HG03469 (cell line): ENCODE data around the gene MYOM3.
"Not testable (repeated sequence)": the region's sequence is repeated elsewhere in the genome, so short reads cannot be mapped to it uniquely, and the experiment has no call there.

ENCODE experiments used
- ATAC-seq: cut with Tn5 transposase; IDR thresholded peaks from one replicate; pipeline ENCODE4 v1.9.1; 2021; ENCODE audit warnings: mild to moderate bottlenecking, moderate library complexity, moderate number of reproducible peaks; ENCODE audit not compliant: unreplicated experiment

Gene MYOM3

DNA sequence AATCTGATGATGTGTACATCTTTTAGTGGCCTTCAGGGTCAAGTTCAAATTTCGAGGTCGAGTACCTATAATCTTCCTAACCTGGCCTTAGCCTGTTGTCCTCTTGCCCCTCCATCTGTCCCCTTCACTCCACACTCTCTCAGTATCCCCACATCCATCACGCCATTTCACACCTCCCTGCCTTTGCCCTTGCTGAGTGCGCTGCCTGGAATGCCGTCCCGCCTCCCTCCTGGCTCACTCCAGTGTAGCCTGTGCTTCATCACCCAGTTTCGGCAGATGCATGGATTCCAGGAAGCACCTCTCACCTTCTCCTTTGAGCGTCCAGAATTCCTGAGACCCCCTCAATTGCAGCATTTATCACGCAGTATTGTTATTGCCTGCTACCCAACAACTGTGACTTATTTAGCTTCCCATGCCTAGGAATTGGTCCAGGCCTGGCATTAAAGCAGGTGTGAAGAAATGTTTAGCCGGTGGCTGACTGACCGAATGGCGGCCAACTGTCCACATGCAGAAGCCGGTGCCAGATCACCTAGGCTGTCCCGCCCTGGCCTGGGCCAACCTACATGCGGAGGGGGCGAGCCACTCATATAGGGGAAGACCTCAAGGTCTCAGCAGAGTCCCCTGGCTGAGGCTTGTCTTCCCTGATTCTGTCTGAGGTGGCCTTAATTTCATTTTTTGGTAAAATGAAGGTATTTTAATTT, 34.5 kb downstream of the MYOM3 start:
- no peak for ATAC-seq

- no peak for ATAC-seq
These were observed 36.0 kb downstream of the MYOM3 start for GRCh38 chr1:24075946-24076345.

DNA sequence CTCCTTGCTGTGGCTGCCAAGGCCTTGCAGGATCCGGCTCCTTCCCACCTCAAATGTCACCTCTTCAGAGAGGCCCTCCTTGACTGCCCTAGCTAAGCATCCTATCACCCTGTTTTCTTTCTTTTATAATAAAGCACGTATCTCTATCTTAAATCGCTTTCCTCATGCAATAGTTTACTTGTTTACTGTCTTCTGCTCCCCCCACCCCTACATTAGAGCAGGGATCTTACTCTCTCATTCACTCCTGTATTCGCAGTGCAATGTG, 36.4 kb downstream of the MYOM3 start:
- ATAC-seq = no peak

GRCh38 chr1:24074817-24075589, 36.9 kb downstream of the MYOM3 start:
- ATAC-seq = no peak

GRCh38 chr1:24074196-24074595, 37.7 kb downstream of the MYOM3 start:
- no peak for ATAC-seq

DNA sequence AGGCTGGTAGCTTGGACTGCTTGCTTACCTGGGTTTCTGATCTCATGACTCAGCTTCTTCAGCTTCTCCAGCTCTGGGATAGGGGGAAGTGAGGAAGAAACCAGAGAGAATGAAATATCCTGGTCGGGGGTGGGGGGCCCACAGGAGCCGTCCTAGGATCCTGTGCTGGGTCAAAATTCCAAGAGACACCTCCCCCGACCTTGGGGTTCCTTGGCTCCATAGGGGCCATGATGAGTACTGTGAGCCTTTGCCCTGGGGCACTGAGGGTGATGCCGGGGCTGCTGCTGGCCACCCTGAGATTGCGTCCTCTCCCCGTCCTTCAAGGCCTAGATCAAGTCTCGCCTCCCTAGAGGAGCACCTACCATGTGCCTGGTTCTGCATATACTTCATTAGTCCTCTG, 40.0 kb downstream of the MYOM3 start:
- ATAC-seq = no peak

- no peak for ATAC-seq
These were observed 41.0 kb downstream of the MYOM3 start for GRCh38 chr1:24070821-24071393.

GRCh38 chr1:24069817-24070216, 42.1 kb downstream of the MYOM3 start:
- no peak for ATAC-seq

- no peak for ATAC-seq
These were observed 44.0 kb downstream of the MYOM3 start for GRCh38 chr1:24067978-24068377.

GRCh38 chr1:24065304-24065703, 46.6 kb downstream of the MYOM3 start:
- ATAC-seq = no peak

- ATAC-seq = no peak
These were observed 49.7 kb downstream of the MYOM3 start for GRCh38 chr1:24062221-24062620.

GRCh38 chr1:24060482-24060881, 51.5 kb downstream of the MYOM3 start:
- ATAC-seq = no peak

GRCh38 chr1:24058671-24059455, 53.1 kb downstream of the MYOM3 start:
- ATAC-seq = no peak

DNA sequence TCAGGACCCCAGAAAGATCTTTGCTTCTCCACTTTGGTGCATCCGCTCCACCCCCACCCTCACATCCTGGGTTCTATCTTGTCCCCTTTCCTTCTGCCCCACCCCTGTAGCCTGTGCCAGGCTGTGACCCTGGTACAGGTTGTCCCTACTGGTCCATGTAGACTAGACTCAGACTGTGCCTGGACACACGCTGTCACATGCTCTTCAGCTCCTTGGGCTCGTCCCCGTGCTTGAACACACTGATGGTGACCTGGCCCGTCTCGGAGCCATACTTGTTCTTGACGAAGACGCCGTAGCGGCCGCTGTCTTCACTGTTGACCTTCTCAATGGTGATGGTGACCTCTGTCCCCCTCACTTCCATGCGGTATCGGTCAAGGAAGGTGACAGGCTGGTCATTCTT, 54.8 kb downstream of the MYOM3 start:
- no peak for ATAC-seq

GRCh38 chr1:24055681-24056080, 56.3 kb downstream of the MYOM3 start:
- no peak for ATAC-seq

DNA sequence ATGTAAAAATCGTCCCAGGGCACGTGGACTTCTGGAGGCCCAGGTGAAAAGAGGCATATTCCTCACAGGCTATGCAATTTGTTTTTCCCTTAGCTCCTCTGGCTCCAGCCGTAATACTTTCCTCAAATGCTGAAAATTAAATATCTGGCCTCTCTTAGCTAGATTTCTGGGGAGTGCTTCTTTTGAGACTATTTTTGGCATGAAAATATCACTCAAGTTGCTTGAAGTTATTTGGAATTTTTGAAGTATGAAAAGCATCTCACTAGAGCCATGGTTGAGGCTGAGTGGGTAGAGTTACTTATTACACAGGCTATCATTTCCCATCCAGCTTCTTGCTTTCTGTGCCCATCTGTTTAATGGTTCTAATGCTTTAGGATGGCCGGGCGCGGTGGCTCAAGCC, 59.7 kb downstream of the MYOM3 start:
- ATAC-seq = no peak

DNA sequence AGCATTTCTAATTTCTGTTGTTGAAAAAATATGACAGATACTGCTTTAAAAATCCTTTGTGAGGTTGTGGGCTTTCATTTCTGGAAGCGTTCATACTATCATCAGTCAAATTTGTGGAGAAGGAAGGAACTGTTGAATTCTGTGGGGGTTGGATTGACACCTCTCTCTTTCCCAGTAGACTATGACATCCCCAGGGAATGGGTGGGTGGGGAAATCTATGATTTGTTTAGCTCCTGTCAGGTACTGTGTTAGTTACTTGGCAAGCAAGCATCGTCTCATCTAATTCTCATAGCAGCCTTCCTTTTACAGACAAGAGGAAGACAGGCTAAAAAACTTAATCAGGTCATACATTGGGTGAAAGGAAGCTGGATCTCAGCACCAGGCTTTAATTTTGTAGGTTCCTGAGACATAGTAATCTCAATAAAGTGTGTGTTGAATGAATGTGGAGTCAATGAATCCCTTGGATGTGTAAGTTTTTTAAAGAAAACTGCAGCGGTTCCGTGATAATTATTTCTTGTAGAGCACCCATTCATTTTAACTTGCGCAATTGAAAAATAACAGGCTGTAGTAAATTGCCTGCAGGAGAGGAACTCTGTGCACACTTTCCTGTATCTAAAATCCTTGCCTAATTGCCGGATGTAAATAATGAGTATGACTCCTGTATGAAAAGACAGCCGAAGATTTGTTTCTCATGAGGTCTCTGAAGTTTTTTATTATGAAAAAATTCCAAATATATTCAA, 60.6 kb downstream of the MYOM3 start:
- no peak for ATAC-seq

- ATAC-seq = no peak
These were observed 62.2 kb downstream of the MYOM3 start for GRCh38 chr1:24049733-24050132.

DNA sequence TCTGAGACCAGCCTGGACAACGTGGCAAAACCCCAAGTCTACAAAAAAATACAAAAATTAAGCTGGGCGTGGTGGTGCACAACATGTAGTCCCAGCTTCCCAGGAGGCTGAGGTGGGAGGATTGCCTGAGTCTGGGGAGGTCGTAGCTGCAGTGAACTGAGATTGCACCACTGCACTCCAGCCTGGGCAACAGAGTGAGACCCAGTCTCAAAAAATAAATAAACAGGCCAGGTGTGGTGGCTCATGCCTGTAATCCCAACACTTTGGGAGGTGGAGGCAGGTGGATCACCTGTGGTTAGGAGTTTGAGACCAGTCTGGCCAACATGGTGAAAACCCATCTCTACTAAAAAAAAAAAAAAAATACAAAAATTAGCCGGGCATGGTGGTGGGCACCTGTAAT, 63.0 kb downstream of the MYOM3 start:
- not testable (repeated sequence) for ATAC-seq

GRCh38 chr1:24048205-24048869, 63.6 kb downstream of the MYOM3 start:
- no peak for ATAC-seq
